ENCODE data around the gene PRSS53. TPM values are rescaled to one million over a fixed set of nuclear protein-coding genes. Genes with fewer than 3 reads are reported as not detected.

Gene PRSS53
- total and polyA plus RNA-seq, 10 donors = 1.6 to 6.0 (median 2.5) TPM

- H3K9me3 ChIP-seq = no peaks in the 10 kb centered on the region
- peaks cover 16 to 32% (median 24%) of the 10 kb centered on the region in 6 donors for H3K4me1 ChIP-seq
- H3K36me3 ChIP-seq = peaks cover 0 to 61% (median 18%) of the 10 kb centered on the region in 6 donors
- H3K27me3 ChIP-seq (replicated peaks in 1 of 7) = no peaks in the 10 kb centered on the region
- H3K4me3 ChIP-seq = no peak overlapping the region
- DNase-seq = peak; percentile 60
- WGBS, 5 donors = 87 to 95% (median 90%) methylated on average over 1 to 2 of the region's 2 CpGs
- no peak overlapping the region for H3K27ac ChIP-seq
- intact Hi-C loops (cut with DNase I; ENCODE audit: low total_unique reads) = loop anchor here (10.0 kb wide), 1 partner anchor 106 kb away; the partner anchor contains the start of gene HSD3B7
- TF ChIP-seq CTCF (IDR thresholded peaks at IDR 0.05 in 8 of 11, conservative IDR thresholded peaks at IDR 0.05 in 3 of 11) (no peak), POLR2AphosphoS5 (IDR thresholded peaks at IDR 0.05) (peak in 1 of 3 donors; percentile 13), POLR2A (IDR thresholded peaks at IDR 0.05) (no peak)
Measured at GRCh38 chr16:31090540-31090939, 1.8 kb upstream of the PRSS53 start.

- Histone ChIP-seq H3K4me3 (no peak overlapping the region), H3K9me3 (no peaks in the 10 kb centered on the region), H3K36me3 (peaks cover 0 to 74% (median 26%) of the 10 kb centered on the region in 6 donors), H3K4me1 (peaks cover 10 to 24% (median 16%) of the 10 kb centered on the region in 6 donors), H3K27ac (no peak overlapping the region), H3K27me3 (replicated peaks in 1 of 7) (no peaks in the 10 kb centered on the region)
- WGBS, 5 donors = 87 to 95% (median 94%) methylated on average over 8 of the region's 8 CpGs
- TF ChIP-seq POLR2AphosphoS5 (IDR thresholded peaks at IDR 0.05) (no peak), POLR2A (IDR thresholded peaks at IDR 0.05) (no peak), CTCF (IDR thresholded peaks at IDR 0.05 in 8 of 11, conservative IDR thresholded peaks at IDR 0.05 in 3 of 11) (no peak)
- intact Hi-C loops (cut with DNase I; ENCODE audit: low total_unique reads) = no loop called here
- peak; percentile 55 for DNase-seq
Measured at GRCh38 chr16:31089199-31089598, 456 bp upstream of the PRSS53 start.

- intact Hi-C loops (cut with DNase I; ENCODE audit: low total_unique reads) = no loop called here
- DNase-seq = peak; percentile 34
- Histone ChIP-seq H3K27me3 (replicated peaks in 1 of 7) (no peaks in the 10 kb centered on the region), H3K4me1 (peaks cover 0 to 16% (median 4%) of the 10 kb centered on the region in 6 donors), H3K27ac (no peak overlapping the region), H3K4me3 (no peak overlapping the region), H3K9me3 (no peaks in the 10 kb centered on the region), H3K36me3 (peaks cover 0 to 87% (median 36%) of the 10 kb centered on the region in 6 donors)
- WGBS, 5 donors = 87 to 97% (median 92%) methylated on average over 5 of the region's 5 CpGs
- no peak for TF ChIP-seq POLR2AphosphoS5 (IDR thresholded peaks at IDR 0.05)
- no peak for TF ChIP-seq POLR2A (IDR thresholded peaks at IDR 0.05)
- no peak for TF ChIP-seq CTCF (IDR thresholded peaks at IDR 0.05 in 8 of 11, conservative IDR thresholded peaks at IDR 0.05 in 3 of 11)
Measured at GRCh38 chr16:31087971-31088370, 772 bp downstream of the PRSS53 start.

- TF ChIP-seq POLR2A (IDR thresholded peaks at IDR 0.05) (no peak), POLR2AphosphoS5 (IDR thresholded peaks at IDR 0.05) (peak in 1 of 3 donors; percentile 21)
- H3K9me3 ChIP-seq = no peaks in the 10 kb centered on the region
- H3K36me3 ChIP-seq = peaks cover 0 to 92% (median 38%) of the 10 kb centered on the region in 6 donors
- H3K4me1 ChIP-seq = peaks cover 0 to 16% (median 1%) of the 10 kb centered on the region in 6 donors
- no peak overlapping the region for H3K27ac ChIP-seq
- no peak overlapping the region for H3K4me3 ChIP-seq
- DNase-seq = peak; percentile 64
- WGBS, 5 donors = 94 to 100% (median 97%) methylated on average over 6 to 8 of the region's 8 CpGs
- intact Hi-C loops (cut with DNase I; ENCODE audit: low total_unique reads) = no loop called here
- H3K27me3 ChIP-seq (replicated peaks in 1 of 7) = no peaks in the 10 kb centered on the region
Measured at GRCh38 chr16:31087481-31087880, 1.3 kb downstream of the PRSS53 start.

GRCh38 chr16:31086629-31086906 is 2.2 kb downstream of the PRSS53 start:
- intact Hi-C loops (cut with DNase I; ENCODE audit: low total_unique reads) = no loop called here
- Histone ChIP-seq H3K4me1 (peaks cover 0 to 22% (median 10%) of the 10 kb centered on the region in 6 donors), H3K27me3 (replicated peaks in 1 of 7) (no peaks in the 10 kb centered on the region), H3K9me3 (no peaks in the 10 kb centered on the region), H3K4me3 (no peak overlapping the region), H3K27ac (no peak overlapping the region), H3K36me3 (peaks cover 0 to 99% (median 46%) of the 10 kb centered on the region in 6 donors)
- 81 to 97% (median 93%) methylated on average over 4 to 6 of the region's 6 CpGs for WGBS, 5 donors
- peak in 1 of 3 donors; percentile 8 for TF ChIP-seq POLR2AphosphoS5 (IDR thresholded peaks at IDR 0.05)
- TF ChIP-seq CTCF (IDR thresholded peaks at IDR 0.05 in 8 of 11, conservative IDR thresholded peaks at IDR 0.05 in 3 of 11) = no peak
- no peak for TF ChIP-seq POLR2A (IDR thresholded peaks at IDR 0.05)
- DNase-seq = peak; percentile 65
